Osteocyte (in vitro differentiated cells): ENCODE results near the gene PLAA. TPM values are rescaled to one million over a fixed set of nuclear protein-coding genes. Genes with fewer than 3 reads are reported as not detected.
"Not testable (repeated sequence)": the region's sequence is repeated elsewhere in the genome, so short reads cannot be mapped to it uniquely, and the experiment has no call there.

ENCODE experiments used
- DNase-seq: peaks from one replicate; pipeline ENCODE4 v3.0.0; 2021; ENCODE audit warnings: mixed read lengths; ENCODE audit not compliant: unreplicated experiment; ENCODE audit errors: extremely low spot score
- H3K27ac Mint-ChIP-seq: one replicate; pipeline ENCODE4 v1.8.0; 2021; ENCODE audit warnings: mild to moderate bottlenecking, mixed read lengths; ENCODE audit not compliant: unreplicated experiment
- H3K27me3 Mint-ChIP-seq: one replicate; pipeline ENCODE4 v1.8.0; 2021; ENCODE audit warnings: mixed read lengths; ENCODE audit not compliant: unreplicated experiment
- H3K36me3 Mint-ChIP-seq: one replicate; pipeline ENCODE4 v1.8.0; 2021; ENCODE audit warnings: mixed read lengths; ENCODE audit not compliant: unreplicated experiment
- H3K4me1 Mint-ChIP-seq: one replicate; pipeline ENCODE4 v1.8.0; 2021; ENCODE audit warnings: mixed read lengths; ENCODE audit not compliant: unreplicated experiment
- H3K4me3 Mint-ChIP-seq: one replicate; pipeline ENCODE4 v1.8.0; 2021; ENCODE audit warnings: mild to moderate bottlenecking, moderate library complexity, mixed read lengths; ENCODE audit not compliant: unreplicated experiment
- H3K9me3 Mint-ChIP-seq: one replicate; pipeline ENCODE4 v1.8.0; 2021; ENCODE audit warnings: mixed read lengths; ENCODE audit not compliant: unreplicated experiment
- total RNA-seq: library from RNA; stranded (reverse); gene quantifications from 2 replicates; pipeline ENCODE4 v1.2.1, GENCODE V29; 2021
- TF ChIP-seq, protein P1 (sequence below): fragments of 200-600 bp; sonication (generic); IDR thresholded peaks from 2 replicates; pipeline ENCODE4 v1.5.0; 2021; ENCODE audit warnings: antibody characterized with exemption, mild to moderate bottlenecking, moderate library complexity

The PLAA gene
- total RNA-seq, 1 donor from 2014 or later = 32.2 TPM

GRCh38 chr9:26888271-26888670 is 58.8 kb downstream of the PLAA start:
- Mint-ChIP-seq H3K36me3 (peaks cover 12% of the 10 kb centered on the region), H3K27ac (no peak overlapping the region), H3K9me3 (no peaks in the 10 kb centered on the region), H3K4me1 (peaks cover 29% of the 10 kb centered on the region), H3K4me3 (no peak overlapping the region), H3K27me3 (no peaks in the 10 kb centered on the region)
- DNase-seq = no peak
- TF ChIP-seq, protein P1, sequence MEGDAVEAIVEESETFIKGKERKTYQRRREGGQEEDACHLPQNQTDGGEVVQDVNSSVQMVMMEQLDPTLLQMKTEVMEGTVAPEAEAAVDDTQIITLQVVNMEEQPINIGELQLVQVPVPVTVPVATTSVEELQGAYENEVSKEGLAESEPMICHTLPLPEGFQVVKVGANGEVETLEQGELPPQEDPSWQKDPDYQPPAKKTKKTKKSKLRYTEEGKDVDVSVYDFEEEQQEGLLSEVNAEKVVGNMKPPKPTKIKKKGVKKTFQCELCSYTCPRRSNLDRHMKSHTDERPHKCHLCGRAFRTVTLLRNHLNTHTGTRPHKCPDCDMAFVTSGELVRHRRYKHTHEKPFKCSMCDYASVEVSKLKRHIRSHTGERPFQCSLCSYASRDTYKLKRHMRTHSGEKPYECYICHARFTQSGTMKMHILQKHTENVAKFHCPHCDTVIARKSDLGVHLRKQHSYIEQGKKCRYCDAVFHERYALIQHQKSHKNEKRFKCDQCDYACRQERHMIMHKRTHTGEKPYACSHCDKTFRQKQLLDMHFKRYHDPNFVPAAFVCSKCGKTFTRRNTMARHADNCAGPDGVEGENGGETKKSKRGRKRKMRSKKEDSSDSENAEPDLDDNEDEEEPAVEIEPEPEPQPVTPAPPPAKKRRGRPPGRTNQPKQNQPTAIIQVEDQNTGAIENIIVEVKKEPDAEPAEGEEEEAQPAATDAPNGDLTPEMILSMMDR = no peak

DNA sequence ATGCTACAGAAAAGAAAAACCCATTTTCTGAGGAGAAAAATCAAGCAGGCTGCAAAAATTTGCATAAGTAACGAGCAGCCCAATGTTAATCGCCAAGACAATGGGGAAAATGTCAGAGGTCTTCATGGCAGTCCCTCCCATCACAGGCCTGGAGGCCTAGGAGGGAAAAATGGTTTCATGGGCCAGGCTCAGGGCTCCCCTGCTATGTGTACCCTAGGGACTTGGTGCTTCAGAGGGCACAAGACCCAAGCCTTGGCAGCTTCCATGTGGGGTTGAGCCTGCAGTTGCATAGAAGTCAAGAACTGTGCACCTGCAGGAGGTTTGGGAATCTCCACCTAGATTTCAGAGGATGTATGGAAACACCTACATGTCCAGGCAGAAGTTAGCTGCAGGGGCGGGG is 64.9 kb downstream of the PLAA start:
- no peak overlapping the region for H3K27ac Mint-ChIP-seq
- H3K27me3 Mint-ChIP-seq = no peaks in the 10 kb centered on the region
- DNase-seq = no peak
- H3K36me3 Mint-ChIP-seq = peaks cover 55% of the 10 kb centered on the region
- peaks cover 13% of the 10 kb centered on the region for H3K9me3 Mint-ChIP-seq
- H3K4me3 Mint-ChIP-seq = no peak overlapping the region
- no peaks in the 10 kb centered on the region for H3K4me1 Mint-ChIP-seq
- TF ChIP-seq, protein P1 = no peak

GRCh38 chr9:26880262-26880661 is 66.8 kb downstream of the PLAA start:
- Mint-ChIP-seq H3K36me3 (peaks cover 55% of the 10 kb centered on the region), H3K27me3 (no peaks in the 10 kb centered on the region), H3K4me3 (no peak overlapping the region), H3K4me1 (peaks cover 2% of the 10 kb centered on the region), H3K27ac (no peak overlapping the region), H3K9me3 (peaks cover 14% of the 10 kb centered on the region)
- DNase-seq = no peak
- TF ChIP-seq, protein P1 = no peak

DNA sequence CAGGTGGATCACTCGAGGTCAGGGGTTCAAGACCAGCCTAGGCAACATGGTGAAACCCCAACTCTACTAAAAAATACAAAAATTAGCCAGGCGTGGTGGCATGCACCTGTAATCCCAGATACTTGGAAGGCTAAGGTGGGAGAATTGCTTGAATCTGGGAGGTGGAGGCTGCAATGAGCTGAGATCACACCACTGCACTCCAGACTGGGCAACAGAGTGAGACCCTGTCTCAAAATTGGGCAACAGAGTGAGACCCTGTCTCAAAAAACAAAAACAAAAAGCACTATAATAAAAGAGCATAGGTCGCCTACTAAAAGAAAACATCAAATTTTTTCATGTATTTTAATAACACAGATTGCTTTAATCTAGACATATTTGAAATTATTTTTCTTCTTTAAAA is 71.9 kb downstream of the PLAA start:
- not testable (repeated sequence) for H3K4me3 Mint-ChIP-seq, H3K27ac Mint-ChIP-seq, H3K27me3 Mint-ChIP-seq, DNase-seq, H3K4me1 Mint-ChIP-seq
- Mint-ChIP-seq H3K36me3 (peaks cover 27% of the 10 kb centered on the region), H3K9me3 (peaks cover 14% of the 10 kb centered on the region)

DNA sequence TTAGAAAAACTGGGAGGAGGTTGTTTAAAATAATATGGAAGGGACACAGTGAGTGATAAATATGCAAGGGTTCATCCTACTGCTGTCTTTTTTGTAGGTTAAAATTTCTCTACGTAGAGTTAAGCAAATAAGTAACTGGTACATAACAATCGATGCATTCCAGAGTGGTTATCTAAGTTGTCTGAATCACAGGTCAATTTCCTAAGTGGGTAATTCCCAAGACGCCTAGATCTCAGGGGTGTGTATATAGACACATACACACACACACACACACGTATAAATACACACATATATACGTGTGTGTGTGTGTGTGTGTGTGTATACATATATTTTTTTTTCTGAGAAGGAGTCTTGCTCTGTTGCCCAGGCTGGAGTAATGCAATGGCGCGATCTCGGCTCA is 76.8 kb downstream of the PLAA start:
- no peaks in the 10 kb centered on the region for H3K27me3 Mint-ChIP-seq
- H3K4me3 Mint-ChIP-seq = no peak overlapping the region
- no peaks in the 10 kb centered on the region for H3K4me1 Mint-ChIP-seq

More for the DNA sequence above, 76.8 kb downstream of the PLAA start:
- Mint-ChIP-seq H3K36me3 (peaks cover 13% of the 10 kb centered on the region), H3K9me3 (no peaks in the 10 kb centered on the region), H3K27ac (no peak overlapping the region)
- no peak for DNase-seq
- TF ChIP-seq, protein P1 = no peak
